Neutrophil (primary cell): ENCODE data around the gene NENF.

Experiments used
- H3K27ac ChIP-seq: fragments of 200-600 bp; sonication (generic); 2 replicates; pipeline ENCODE4 v1.5.1; 2016; ENCODE audit warnings: mild to moderate bottlenecking, moderate library complexity
- H3K27me3 ChIP-seq: fragments of 200-600 bp; sonication (generic); 2 replicates; pipeline ENCODE4 v1.6.0; 2016; ENCODE audit warnings: mild to moderate bottlenecking
- H3K36me3 ChIP-seq: fragments of 200-600 bp; sonication (generic); 2 replicates; pipeline ENCODE4 v1.5.1; 2017
- H3K4me1 ChIP-seq, 2 experiments: fragments of 200-600 bp in 1 of 2; sonication (generic) in 1 of 2; 1 replicate in 1 of 2; 2 replicates in 1 of 2; pipeline versions ENCODE4 v1.5.1 to v1.6.1; 2013 to 2016; ENCODE audit warnings: low read depth in 1 of 2, low read length in 1 of 2, mild to moderate bottlenecking in 1 of 2, moderate library complexity in 1 of 2; ENCODE audit not compliant: control insufficient read depth in 1 of 2, insufficient read depth in 1 of 2
- H3K4me3 ChIP-seq, 2 experiments: fragments of 200-600 bp in 1 of 2; sonication (generic) in 1 of 2; 1 replicate in 1 of 2; 2 replicates in 1 of 2; pipeline ENCODE4 v1.5.1; 2013 to 2016; ENCODE audit warnings: low read depth in 1 of 2, low read length in 1 of 2, mild to moderate bottlenecking in 1 of 2, moderate library complexity in 1 of 2
- H3K9me3 ChIP-seq: fragments of 200-600 bp; sonication (generic); 2 replicates; pipeline ENCODE4 v1.5.1; 2016
- TF ChIP-seq, protein P1 (sequence below): fragments of 200-600 bp; sonication (generic); IDR thresholded peaks from 2 replicates; pipeline ENCODE4 v1.5.1; 2016; ENCODE audit warnings: antibody characterized with exemption

The NENF gene

DNA sequence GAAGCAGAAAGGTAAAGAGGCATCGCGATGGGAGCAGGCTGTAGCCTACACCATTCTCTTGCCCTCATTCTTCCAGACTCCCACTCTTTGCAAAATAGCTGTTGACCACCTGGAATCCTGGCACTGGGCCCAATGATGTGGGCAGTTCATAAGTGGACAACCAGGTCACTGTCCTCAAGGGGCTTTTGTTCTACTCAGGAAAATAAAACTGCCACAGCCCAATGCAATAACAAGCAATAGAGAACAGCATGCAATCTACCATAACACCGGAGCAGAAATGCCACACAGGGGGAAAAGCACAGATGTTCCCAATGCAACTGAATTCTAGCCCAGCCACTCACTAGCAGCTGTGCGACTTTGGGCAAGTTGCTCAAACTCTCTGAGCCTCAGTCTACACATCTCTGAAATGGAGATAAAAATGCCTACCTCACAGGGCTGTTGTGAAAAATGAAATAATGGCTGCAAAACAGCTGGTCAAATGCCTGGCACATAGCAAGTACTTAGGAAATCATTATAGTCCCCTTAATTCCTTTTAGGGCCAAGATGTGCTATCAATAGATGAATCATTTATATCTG, 56.7 kb downstream of the NENF start:
- Histone ChIP-seq H3K27me3 (no peaks in the 10 kb centered on the region), H3K36me3 (no peaks in the 10 kb centered on the region)
- TF ChIP-seq, protein P1, sequence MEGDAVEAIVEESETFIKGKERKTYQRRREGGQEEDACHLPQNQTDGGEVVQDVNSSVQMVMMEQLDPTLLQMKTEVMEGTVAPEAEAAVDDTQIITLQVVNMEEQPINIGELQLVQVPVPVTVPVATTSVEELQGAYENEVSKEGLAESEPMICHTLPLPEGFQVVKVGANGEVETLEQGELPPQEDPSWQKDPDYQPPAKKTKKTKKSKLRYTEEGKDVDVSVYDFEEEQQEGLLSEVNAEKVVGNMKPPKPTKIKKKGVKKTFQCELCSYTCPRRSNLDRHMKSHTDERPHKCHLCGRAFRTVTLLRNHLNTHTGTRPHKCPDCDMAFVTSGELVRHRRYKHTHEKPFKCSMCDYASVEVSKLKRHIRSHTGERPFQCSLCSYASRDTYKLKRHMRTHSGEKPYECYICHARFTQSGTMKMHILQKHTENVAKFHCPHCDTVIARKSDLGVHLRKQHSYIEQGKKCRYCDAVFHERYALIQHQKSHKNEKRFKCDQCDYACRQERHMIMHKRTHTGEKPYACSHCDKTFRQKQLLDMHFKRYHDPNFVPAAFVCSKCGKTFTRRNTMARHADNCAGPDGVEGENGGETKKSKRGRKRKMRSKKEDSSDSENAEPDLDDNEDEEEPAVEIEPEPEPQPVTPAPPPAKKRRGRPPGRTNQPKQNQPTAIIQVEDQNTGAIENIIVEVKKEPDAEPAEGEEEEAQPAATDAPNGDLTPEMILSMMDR: no peak

GRCh38 chr1:212490276-212490675, 57.6 kb downstream of the NENF start:
- H3K27me3 ChIP-seq: no peaks in the 10 kb centered on the region
- no peaks in the 10 kb centered on the region for H3K36me3 ChIP-seq
- no peak overlapping the region for H3K27ac ChIP-seq
- TF ChIP-seq, protein P1: no peak
- no peaks in the 10 kb centered on the region for H3K9me3 ChIP-seq
- H3K4me3 ChIP-seq: no peak overlapping the region
- H3K4me1 ChIP-seq: no peaks in the 10 kb centered on the region

More for the DNA sequence above, 56.7 kb downstream of the NENF start:
- Histone ChIP-seq H3K27ac (no peak overlapping the region), H3K4me1 (no peaks in the 10 kb centered on the region), H3K4me3 (no peak overlapping the region), H3K9me3 (no peaks in the 10 kb centered on the region)

DNA sequence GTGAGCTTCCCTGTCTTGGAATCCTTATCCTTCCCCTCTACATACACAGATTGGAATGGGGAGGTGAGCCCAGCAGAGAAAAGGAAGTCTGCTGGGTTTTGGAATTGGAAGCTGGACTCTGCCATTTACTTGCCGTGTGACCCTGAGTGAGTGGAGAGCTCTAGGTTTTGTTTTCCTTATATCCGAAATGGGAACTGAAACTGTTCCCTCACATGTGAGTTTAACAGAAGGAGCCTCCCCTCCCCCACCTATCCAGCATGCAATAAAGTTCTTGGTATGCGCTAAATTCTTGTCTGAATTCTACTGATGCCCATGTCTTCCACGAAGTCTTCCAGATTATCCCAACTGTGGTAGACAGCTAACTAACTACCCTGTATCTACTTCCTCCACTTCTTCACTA, 58.7 kb downstream of the NENF start:
- H3K4me3 ChIP-seq: no peak overlapping the region
- no peak overlapping the region for H3K27ac ChIP-seq
- TF ChIP-seq, protein P1: no peak
- H3K9me3 ChIP-seq: no peaks in the 10 kb centered on the region
- H3K27me3 ChIP-seq: no peaks in the 10 kb centered on the region
- no peaks in the 10 kb centered on the region for H3K4me1 ChIP-seq
- H3K36me3 ChIP-seq: no peaks in the 10 kb centered on the region
